Fibroblast of lung (primary cell): ENCODE measurements around the gene NAP1L4. TPM values are rescaled to one million over a fixed set of nuclear protein-coding genes. Genes with fewer than 3 reads are reported as not detected.

Experiments
- DNase-seq, 2 donors: peaks; one replicate each; pipeline versions ENCODE4 v3.0.0 to v3.0.0-alpha.2; 2010; ENCODE audit warnings: low read depth in 2 of 2
- H2AFZ ChIP-seq: 2 replicates; pipeline ENCODE4 v1.5.1; 2012; ENCODE audit warnings: low read length, control low read depth, inconsistent platforms
- H3K27ac ChIP-seq: 2 replicates; pipeline ENCODE4 v1.5.1; 2011; ENCODE audit warnings: low read length, control low read depth; ENCODE audit not compliant: insufficient read depth
- H3K27me3 ChIP-seq: 2 replicates; pipeline ENCODE4 v1.5.1; 2011; ENCODE audit warnings: mild to moderate bottlenecking, low read length; ENCODE audit not compliant: control insufficient read depth, insufficient read depth
- H3K36me3 ChIP-seq: 2 replicates; pipeline ENCODE4 v1.5.1; 2011; ENCODE audit warnings: low read length; ENCODE audit not compliant: control insufficient read depth, insufficient read depth
- H3K4me1 ChIP-seq: 2 replicates; pipeline ENCODE4 v1.5.1; 2011; ENCODE audit warnings: low read length; ENCODE audit not compliant: control insufficient read depth, insufficient read depth; ENCODE audit errors: extremely low read depth
- H3K4me2 ChIP-seq: 2 replicates; pipeline ENCODE4 v1.5.1; 2011; ENCODE audit warnings: low read length, control low read depth; ENCODE audit not compliant: insufficient read depth; ENCODE audit errors: extremely low read depth
- H3K4me3 ChIP-seq, 4 experiments: fragments of 200-600 bp in 1 of 4; sonication (generic) in 1 of 4; replicated peaks in 1 of 4; 2 replicates each; pipeline ENCODE4 v1.5.1; 2011 to 2016; ENCODE audit warnings: low read length in 4 of 4, low read depth in 3 of 4, mild to moderate bottlenecking in 3 of 4, control low read depth in 2 of 4, inconsistent platforms in 1 of 4, mixed read lengths in 1 of 4; ENCODE audit not compliant: insufficient read depth in 1 of 4; ENCODE audit errors: control extremely low read depth in 1 of 4
- H3K79me2 ChIP-seq: 2 replicates; pipeline ENCODE4 v1.5.1; 2012; ENCODE audit warnings: mild to moderate bottlenecking, low read length, inconsistent platforms; ENCODE audit not compliant: control insufficient read depth, insufficient read depth
- H3K9ac ChIP-seq: 2 replicates; pipeline ENCODE4 v1.5.1; 2011; ENCODE audit warnings: mild to moderate bottlenecking, low read length, control low read depth; ENCODE audit not compliant: insufficient read depth
- H3K9me3 ChIP-seq: 2 replicates; pipeline ENCODE4 v1.5.1; 2012; ENCODE audit warnings: low read depth, low read length; ENCODE audit not compliant: control insufficient read depth, insufficient read depth
- H4K20me1 ChIP-seq: 2 replicates; pipeline ENCODE4 v1.5.1; 2011; ENCODE audit warnings: low read length; ENCODE audit not compliant: control insufficient read depth, insufficient read depth; ENCODE audit errors: extremely low read depth
- EZH2 ChIP-seq: IDR thresholded peaks from 2 replicates; pipeline ENCODE4 v1.5.1; 2012; ENCODE audit warnings: low read length, control low read depth, mild to moderate bottlenecking; ENCODE audit errors: missing control alignments
- polyA plus RNA-seq, 2 donors: library from polyadenylated mRNA; depleted of rRNA in 1 of 2; stranded (reverse) in 1 of 2; unstranded in 1 of 2; fragments of >200 nt; gene quantifications; 2 replicates each; pipeline ENCODE4 v1.2.1, GENCODE V29; 2011 to 2012; ENCODE audit warnings: missing spikeins in 1 of 2
- total RNA-seq: library from RNA; depleted of rRNA; stranded (reverse); fragments of >200 nt; gene quantifications from 2 replicates; pipeline ENCODE4 v1.2.1, GENCODE V29; 2014
- TF ChIP-seq, protein P1 (sequence below), 2 donors: IDR thresholded peaks in 1 of 2; conservative IDR thresholded peaks in 1 of 2; 1 replicate in 1 of 2; 2 replicates in 1 of 2; pipeline ENCODE4 v1.5.1; 2011 to 2012; ENCODE audit warnings: low read length in 2 of 2, control low read depth in 1 of 2, inconsistent platforms in 1 of 2, low read depth in 1 of 2, mild to moderate bottlenecking in 1 of 2

NAP1L4 gene
- total and polyA plus RNA-seq, 2 donors (not counting 1 experiment from before 2014, with no cell fraction given) = 79.5 to 113 TPM

DNA sequence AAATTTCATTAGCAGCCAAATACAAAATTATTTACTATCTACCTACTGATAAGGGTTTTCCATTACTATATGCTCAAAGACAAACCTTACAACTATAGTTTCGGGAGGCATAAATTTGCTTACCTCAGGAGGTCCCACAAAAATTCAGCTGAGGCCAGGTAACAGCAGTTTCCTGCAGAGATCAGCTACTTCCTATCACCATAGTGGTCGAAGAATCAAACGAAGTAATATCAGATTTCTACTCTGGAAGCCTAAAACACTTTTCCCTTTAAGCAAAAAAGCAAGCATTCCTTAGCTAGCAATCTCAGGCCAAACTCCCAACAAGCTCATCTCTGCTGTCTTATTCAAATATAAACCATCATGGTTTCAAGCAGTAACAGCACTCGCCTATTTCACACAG, 3.1 kb downstream of the NAP1L4 start:
- no peak for TF ChIP-seq EZH2
- TF ChIP-seq, protein P1, sequence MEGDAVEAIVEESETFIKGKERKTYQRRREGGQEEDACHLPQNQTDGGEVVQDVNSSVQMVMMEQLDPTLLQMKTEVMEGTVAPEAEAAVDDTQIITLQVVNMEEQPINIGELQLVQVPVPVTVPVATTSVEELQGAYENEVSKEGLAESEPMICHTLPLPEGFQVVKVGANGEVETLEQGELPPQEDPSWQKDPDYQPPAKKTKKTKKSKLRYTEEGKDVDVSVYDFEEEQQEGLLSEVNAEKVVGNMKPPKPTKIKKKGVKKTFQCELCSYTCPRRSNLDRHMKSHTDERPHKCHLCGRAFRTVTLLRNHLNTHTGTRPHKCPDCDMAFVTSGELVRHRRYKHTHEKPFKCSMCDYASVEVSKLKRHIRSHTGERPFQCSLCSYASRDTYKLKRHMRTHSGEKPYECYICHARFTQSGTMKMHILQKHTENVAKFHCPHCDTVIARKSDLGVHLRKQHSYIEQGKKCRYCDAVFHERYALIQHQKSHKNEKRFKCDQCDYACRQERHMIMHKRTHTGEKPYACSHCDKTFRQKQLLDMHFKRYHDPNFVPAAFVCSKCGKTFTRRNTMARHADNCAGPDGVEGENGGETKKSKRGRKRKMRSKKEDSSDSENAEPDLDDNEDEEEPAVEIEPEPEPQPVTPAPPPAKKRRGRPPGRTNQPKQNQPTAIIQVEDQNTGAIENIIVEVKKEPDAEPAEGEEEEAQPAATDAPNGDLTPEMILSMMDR (conservative IDR thresholded peaks at IDR 0.05 in 1 of 2, IDR thresholded peaks at IDR 0.05 in 1 of 2; ENCODE audit: low read depth in 1 of 2, low read length in 2 of 2) = no peak
- peak in 1 of 2 donors; percentile 20 for DNase-seq
- Histone ChIP-seq H3K36me3 (no peaks in the 10 kb centered on the region), H4K20me1 (peaks cover 1% of the 10 kb centered on the region), H3K79me2 (peaks cover 77% of the 10 kb centered on the region), H2AFZ (no peak overlapping the region), H3K4me1 (no peaks in the 10 kb centered on the region), H3K9me3 (no peaks in the 10 kb centered on the region), H3K4me2 (peak overlapping the region; percentile 78), H3K9ac (no peak overlapping the region), H3K4me3 (peak overlapping the region; percentile 29 to 92 (median 82)), H3K27ac (no peak overlapping the region), H3K27me3 (no peaks in the 10 kb centered on the region)

- peak in 1 of 2 donors; percentile 15 for DNase-seq
- H3K79me2 ChIP-seq = peaks cover 85% of the 10 kb centered on the region
- H3K27ac ChIP-seq = no peak overlapping the region
- no peak overlapping the region for H2AFZ ChIP-seq
- no peaks in the 10 kb centered on the region for H3K27me3 ChIP-seq
- peak overlapping the region in 3 of 4 experiments; percentile 78 to 92 (median 87) for H3K4me3 ChIP-seq
- no peaks in the 10 kb centered on the region for H3K36me3 ChIP-seq
- no peak overlapping the region for H3K9ac ChIP-seq
- peak overlapping the region; percentile 78 for H3K4me2 ChIP-seq
- no peak for TF ChIP-seq EZH2
- TF ChIP-seq, protein P1 (conservative IDR thresholded peaks at IDR 0.05 in 1 of 2, IDR thresholded peaks at IDR 0.05 in 1 of 2; ENCODE audit: low read depth in 1 of 2, low read length in 2 of 2) = no peak
- H4K20me1 ChIP-seq = peaks cover 1% of the 10 kb centered on the region
- no peaks in the 10 kb centered on the region for H3K9me3 ChIP-seq
- no peaks in the 10 kb centered on the region for H3K4me1 ChIP-seq
Observed at GRCh38 chr11:2987881-2988861, 4.0 kb downstream of the NAP1L4 start.

DNA sequence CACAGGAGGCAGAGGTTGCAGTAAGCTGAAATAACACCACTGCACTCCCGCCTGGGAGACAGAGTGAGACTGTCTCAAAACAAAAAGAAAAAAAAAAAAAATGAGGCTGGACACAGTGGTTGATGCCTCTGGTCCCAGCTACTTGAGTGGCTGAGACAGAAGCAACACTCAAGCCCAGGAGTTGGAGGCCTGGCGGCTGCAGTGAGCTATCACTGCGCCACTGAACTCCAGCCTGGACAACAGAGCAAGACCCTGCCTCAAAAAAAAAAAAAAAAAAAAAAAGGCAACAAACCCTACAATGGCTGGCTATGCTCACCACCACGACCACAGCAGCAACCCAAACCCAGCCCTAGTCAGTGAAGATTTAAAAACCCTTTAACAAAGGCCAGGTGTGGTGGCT, 8.2 kb downstream of the NAP1L4 start:
- no peak for TF ChIP-seq EZH2
- TF ChIP-seq, protein P1 (conservative IDR thresholded peaks at IDR 0.05 in 1 of 2, IDR thresholded peaks at IDR 0.05 in 1 of 2; ENCODE audit: low read depth in 1 of 2, low read length in 2 of 2) = no peak
- Histone ChIP-seq H2AFZ (no peak overlapping the region), H3K4me1 (peaks cover 4% of the 10 kb centered on the region), H3K27me3 (no peaks in the 10 kb centered on the region), H3K27ac (no peak overlapping the region), H3K79me2 (peaks cover 94% of the 10 kb centered on the region), H3K9ac (no peak overlapping the region), H3K36me3 (no peaks in the 10 kb centered on the region), H3K4me3 (no peak overlapping the region), H3K9me3 (no peaks in the 10 kb centered on the region), H4K20me1 (peaks cover 1% of the 10 kb centered on the region), H3K4me2 (no peak overlapping the region)
- no peak for DNase-seq
